Kidney epithelial cell (primary cell): Measurements from ENCODE around the gene TFAP2E. TPM values are rescaled to one million over a fixed set of nuclear protein-coding genes. Genes with fewer than 3 reads are reported as not detected.

Experiments used
- DNase-seq: peaks from one replicate; pipeline ENCODE4 v3.0.0-alpha.2; 2010; ENCODE audit warnings: low read depth
- H3K27me3 ChIP-seq: 2 replicates; pipeline ENCODE4 v1.6.0; 2011; ENCODE audit warnings: low read length; ENCODE audit not compliant: control insufficient read depth, insufficient read depth
- H3K36me3 ChIP-seq: 2 replicates; pipeline ENCODE4 v1.5.1; 2011; ENCODE audit warnings: low read length; ENCODE audit not compliant: control insufficient read depth, insufficient read depth
- H3K4me3 ChIP-seq: 2 replicates; pipeline ENCODE4 v1.5.1; 2011; ENCODE audit warnings: low read depth, mild to moderate bottlenecking, control low read depth, low read length
- total RNA-seq: library from RNA; depleted of rRNA; stranded (reverse); fragments of >200 nt; gene quantifications from 2 replicates; pipeline ENCODE4 v1.2.3, GENCODE V29; 2015
- TF ChIP-seq, protein P1 (sequence below): IDR thresholded peaks from 2 replicates; pipeline ENCODE4 v1.5.1; 2011; ENCODE audit warnings: mild to moderate bottlenecking, moderate library complexity, low read length, control low read depth, inconsistent platforms; ENCODE audit not compliant: insufficient read depth, poor library complexity, severe bottlenecking

TFAP2E gene
- total RNA-seq, 1 donor from 2014 or later = 0.67 TPM

DNA sequence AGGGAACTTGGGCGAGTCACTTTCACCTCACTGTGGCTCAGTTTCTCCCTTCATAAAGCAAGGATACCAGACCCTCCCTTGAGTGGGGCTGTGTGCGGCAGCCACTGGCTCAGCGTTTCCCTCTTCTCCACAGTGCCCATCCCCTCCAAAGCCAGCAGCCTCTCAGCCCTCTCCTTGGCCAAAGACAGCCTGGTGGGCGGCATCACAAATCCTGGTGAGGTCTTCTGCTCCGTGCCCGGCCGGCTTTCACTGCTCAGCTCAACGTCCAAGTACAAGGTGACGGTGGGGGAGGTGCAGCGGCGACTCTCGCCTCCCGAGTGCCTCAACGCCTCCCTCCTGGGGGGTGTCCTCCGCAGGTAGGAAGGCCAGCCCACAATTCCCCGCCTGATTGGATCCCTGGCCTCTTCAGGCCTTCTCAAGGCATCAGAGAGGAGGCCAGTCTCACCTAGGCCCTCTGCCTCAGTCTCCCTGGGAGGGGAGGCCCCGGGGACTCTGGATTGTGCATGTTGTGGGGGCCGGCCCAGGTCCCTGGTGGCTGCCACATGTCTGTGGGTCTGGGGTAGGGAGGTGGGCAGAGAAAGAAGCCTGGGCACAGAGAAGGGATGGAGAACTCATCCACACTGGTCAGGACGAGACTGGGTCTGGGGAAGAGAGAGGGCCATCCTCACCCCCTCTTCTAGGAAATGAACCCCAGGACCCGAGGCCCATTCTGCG is 15.2 kb downstream of the TFAP2E start:
- TF ChIP-seq, protein P1, sequence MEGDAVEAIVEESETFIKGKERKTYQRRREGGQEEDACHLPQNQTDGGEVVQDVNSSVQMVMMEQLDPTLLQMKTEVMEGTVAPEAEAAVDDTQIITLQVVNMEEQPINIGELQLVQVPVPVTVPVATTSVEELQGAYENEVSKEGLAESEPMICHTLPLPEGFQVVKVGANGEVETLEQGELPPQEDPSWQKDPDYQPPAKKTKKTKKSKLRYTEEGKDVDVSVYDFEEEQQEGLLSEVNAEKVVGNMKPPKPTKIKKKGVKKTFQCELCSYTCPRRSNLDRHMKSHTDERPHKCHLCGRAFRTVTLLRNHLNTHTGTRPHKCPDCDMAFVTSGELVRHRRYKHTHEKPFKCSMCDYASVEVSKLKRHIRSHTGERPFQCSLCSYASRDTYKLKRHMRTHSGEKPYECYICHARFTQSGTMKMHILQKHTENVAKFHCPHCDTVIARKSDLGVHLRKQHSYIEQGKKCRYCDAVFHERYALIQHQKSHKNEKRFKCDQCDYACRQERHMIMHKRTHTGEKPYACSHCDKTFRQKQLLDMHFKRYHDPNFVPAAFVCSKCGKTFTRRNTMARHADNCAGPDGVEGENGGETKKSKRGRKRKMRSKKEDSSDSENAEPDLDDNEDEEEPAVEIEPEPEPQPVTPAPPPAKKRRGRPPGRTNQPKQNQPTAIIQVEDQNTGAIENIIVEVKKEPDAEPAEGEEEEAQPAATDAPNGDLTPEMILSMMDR = no peak
- H3K36me3 ChIP-seq = no peaks in the 10 kb centered on the region
- H3K4me3 ChIP-seq = no peak overlapping the region
- no peak for DNase-seq
- no peaks in the 10 kb centered on the region for H3K27me3 ChIP-seq

DNA sequence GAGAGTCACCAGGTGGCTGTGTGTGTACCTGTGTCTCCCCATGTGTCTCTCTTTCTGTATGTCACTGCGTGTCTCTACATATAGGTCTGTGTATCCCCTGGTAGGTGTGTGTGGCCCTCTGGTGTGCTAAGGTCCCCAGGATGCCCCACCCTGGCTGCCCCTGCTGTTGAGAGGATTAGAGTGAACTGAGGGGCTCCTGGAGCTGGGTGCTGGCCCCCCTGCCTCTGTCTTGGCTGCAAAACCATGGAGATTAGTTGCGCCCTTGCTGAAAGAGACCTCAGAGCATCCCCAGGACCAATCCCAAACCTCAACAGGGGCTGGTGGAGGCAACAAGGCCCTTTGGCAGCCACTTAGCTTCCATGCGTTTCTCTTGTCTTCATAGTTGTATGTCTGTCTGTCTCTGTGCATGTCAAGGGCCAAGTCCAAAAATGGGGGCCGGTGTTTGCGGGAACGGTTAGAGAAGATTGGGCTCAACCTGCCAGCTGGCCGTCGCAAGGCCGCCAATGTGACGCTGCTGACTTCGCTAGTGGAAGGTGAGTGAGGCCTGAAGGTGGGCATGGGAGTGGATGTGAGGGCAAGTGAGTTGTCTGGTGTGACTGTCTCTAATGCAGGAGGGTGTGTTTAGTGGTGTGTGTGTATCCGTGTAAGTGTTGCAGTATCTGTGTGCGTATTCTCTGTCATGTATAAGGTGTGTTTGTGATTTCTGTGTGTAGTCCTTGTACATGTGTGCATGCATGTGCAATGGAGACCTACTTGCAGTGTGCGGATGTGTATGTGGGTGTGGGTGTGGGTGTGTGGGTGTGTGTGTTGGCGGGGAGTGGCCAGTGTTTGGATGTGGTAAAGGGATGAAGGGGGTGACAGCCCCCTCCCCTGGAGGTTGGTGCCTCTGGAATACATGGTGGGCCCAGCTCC is 16.7 kb downstream of the TFAP2E start:
- no peaks in the 10 kb centered on the region for H3K27me3 ChIP-seq
- no peak overlapping the region for H3K4me3 ChIP-seq
- TF ChIP-seq, protein P1 = no peak
- DNase-seq = no peak
- no peaks in the 10 kb centered on the region for H3K36me3 ChIP-seq

DNA sequence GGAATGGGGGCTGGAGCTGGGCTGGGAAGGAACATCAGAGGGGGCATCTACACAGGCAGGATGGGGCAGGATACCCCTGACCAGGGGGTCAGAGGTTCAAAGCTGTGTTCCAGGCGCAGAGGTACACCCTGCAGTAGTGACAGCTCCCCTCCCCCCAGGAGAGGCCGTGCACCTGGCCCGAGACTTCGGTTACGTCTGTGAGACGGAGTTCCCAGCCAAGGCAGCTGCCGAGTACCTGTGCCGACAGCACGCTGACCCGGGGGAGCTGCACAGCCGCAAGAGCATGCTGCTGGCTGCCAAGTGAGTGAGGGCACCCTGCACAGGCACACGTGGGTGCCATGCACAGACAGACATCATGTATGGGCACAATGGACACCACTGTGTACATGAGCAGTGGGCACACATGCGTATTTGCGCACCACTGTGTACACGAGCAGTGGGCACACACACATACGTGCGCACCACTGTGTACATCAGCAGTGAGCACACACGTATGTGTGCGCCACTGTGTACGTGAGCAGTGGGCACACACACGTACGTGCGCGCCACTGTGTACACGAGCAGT is 17.4 kb downstream of the TFAP2E start:
- TF ChIP-seq, protein P1 = no peak
- no peak for DNase-seq
- Histone ChIP-seq H3K27me3 (no peaks in the 10 kb centered on the region), H3K4me3 (no peak overlapping the region), H3K36me3 (no peaks in the 10 kb centered on the region)

DNA sequence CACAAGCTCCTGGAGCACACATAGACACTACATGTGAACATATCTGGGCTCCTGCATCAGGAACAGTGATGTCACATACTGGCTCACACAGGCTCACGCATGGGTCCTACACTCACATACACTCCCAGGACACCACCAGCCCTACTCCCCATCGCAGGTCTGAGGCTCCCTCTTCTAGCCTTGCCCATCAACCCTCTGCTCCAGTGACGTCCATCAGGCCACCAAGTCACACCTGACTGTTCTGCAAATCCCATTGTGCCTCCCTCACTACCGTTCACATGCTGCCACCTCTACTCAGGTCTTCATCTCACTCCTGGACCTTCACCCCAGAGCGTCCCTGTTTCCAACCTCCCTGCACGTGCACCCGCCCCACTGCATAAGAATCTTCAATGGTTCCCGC is 18.1 kb downstream of the TFAP2E start:
- no peak for DNase-seq
- Histone ChIP-seq H3K27me3 (no peaks in the 10 kb centered on the region), H3K36me3 (no peaks in the 10 kb centered on the region), H3K4me3 (no peak overlapping the region)
- TF ChIP-seq, protein P1 = no peak

DNA sequence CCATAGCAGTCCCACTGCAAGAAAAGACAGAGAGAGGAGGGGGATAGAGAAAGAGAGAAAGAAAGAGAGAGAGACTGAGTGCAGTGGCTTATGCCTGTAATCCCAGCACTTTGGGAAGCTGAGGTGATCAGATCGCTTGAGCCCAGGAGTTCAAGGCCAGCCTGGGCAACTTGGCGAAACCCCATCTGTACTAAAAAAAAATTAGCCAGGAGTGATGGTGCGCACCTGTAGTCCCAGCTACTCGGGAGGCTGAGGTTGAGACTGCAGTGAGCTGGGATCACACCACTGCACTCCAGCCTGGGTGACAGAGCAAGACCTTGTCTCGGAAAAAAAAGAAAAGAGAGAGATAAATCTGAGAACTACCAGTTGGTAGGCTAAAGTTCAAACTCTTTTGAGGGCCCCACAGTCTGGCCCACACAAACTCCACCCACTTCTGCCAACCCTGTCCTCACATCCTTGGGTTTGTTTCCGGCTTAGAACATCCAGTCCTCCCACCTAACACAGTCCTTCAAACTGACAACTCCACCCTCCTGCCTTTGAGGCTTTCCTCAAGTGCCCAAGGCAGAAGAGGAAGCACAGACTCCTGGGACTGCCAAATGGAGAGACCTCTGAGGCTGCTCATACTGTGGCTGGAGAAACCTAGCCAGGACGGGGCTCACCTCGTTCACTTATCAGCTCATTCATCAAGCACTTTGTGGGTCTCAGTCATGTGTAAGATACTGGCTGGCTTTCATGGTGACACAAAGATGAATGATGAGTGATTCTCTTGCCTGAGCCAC is 20.1 kb downstream of the TFAP2E start:
- Histone ChIP-seq H3K4me3 (no peak overlapping the region), H3K36me3 (peaks cover 1% of the 10 kb centered on the region), H3K27me3 (no peaks in the 10 kb centered on the region)
- TF ChIP-seq, protein P1 = no peak
- no peak for DNase-seq
